ENCODE results near the gene PIGP.

- TF ChIP-seq, protein P1, sequence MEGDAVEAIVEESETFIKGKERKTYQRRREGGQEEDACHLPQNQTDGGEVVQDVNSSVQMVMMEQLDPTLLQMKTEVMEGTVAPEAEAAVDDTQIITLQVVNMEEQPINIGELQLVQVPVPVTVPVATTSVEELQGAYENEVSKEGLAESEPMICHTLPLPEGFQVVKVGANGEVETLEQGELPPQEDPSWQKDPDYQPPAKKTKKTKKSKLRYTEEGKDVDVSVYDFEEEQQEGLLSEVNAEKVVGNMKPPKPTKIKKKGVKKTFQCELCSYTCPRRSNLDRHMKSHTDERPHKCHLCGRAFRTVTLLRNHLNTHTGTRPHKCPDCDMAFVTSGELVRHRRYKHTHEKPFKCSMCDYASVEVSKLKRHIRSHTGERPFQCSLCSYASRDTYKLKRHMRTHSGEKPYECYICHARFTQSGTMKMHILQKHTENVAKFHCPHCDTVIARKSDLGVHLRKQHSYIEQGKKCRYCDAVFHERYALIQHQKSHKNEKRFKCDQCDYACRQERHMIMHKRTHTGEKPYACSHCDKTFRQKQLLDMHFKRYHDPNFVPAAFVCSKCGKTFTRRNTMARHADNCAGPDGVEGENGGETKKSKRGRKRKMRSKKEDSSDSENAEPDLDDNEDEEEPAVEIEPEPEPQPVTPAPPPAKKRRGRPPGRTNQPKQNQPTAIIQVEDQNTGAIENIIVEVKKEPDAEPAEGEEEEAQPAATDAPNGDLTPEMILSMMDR (IDR thresholded peaks at IDR 0.05; ENCODE audit: low read depth, low read length) = no peak
- TF ChIP-seq POLR2A (IDR thresholded peaks at IDR 0.05; ENCODE audit: extremely low read depth, insufficient read length) (no peak), MAX (IDR thresholded peaks at IDR 0.05; ENCODE audit: low read depth, low read length) (no peak)
Observed at GRCh38 chr21:37044643-37045042, 28.2 kb downstream of the PIGP start.

Data from NB4 (cell line).